Lung (tissue), 13 donors: ENCODE measurements around the gene AKAP10. TPM values are rescaled to one million over a fixed set of nuclear protein-coding genes. Genes with fewer than 3 reads are reported as not detected.

Experiments
- ATAC-seq: fragments of 200-7000 bp; cut with Tn5 transposase; one replicate; pipeline ENCODE4 v1.9.1; 2020; ENCODE audit warnings: moderate number of reproducible peaks; ENCODE audit not compliant: insufficient read depth, low FRiP score
- DNase-seq, 3 donors: peaks; one replicate each; pipeline ENCODE4 v3.0.0-alpha.2; 2013 to 2017
- H3K27ac ChIP-seq, 2 donors: one replicate each; pipeline ENCODE4 v1.5.1; 2013; ENCODE audit warnings: mild to moderate bottlenecking in 2 of 2, moderate library complexity in 2 of 2, control low read depth in 1 of 2, inconsistent platforms in 1 of 2, low read depth in 1 of 2, low read length in 1 of 2
- H3K27me3 ChIP-seq, 3 donors: one replicate each; pipeline ENCODE4 v1.5.1; 2013; ENCODE audit warnings: low read length in 2 of 3; ENCODE audit not compliant: control insufficient read depth in 3 of 3, insufficient read depth in 3 of 3
- H3K36me3 ChIP-seq, 4 donors: one replicate each; pipeline ENCODE4 v1.5.1; 2013; ENCODE audit warnings: low read length in 4 of 4, mild to moderate bottlenecking in 1 of 4, moderate library complexity in 1 of 4; ENCODE audit not compliant: control insufficient read depth in 4 of 4, insufficient read depth in 4 of 4
- H3K4me1 ChIP-seq, 5 donors: one replicate each; pipeline ENCODE4 v1.5.1; 2013; ENCODE audit warnings: low read length in 5 of 5, mild to moderate bottlenecking in 2 of 5, moderate library complexity in 1 of 5; ENCODE audit not compliant: control insufficient read depth in 5 of 5, insufficient read depth in 5 of 5
- H3K4me3 ChIP-seq: one replicate; pipeline ENCODE4 v1.5.1; 2013; ENCODE audit warnings: mild to moderate bottlenecking, control low read depth, moderate library complexity
- H3K9ac ChIP-seq, 2 donors: one replicate each; pipeline ENCODE4 v1.5.1; 2013; ENCODE audit warnings: low read length in 2 of 2, control low read depth in 1 of 2; ENCODE audit not compliant: insufficient read depth in 1 of 2
- H3K9me3 ChIP-seq, 4 donors: one replicate each; pipeline ENCODE4 v1.5.1; 2013; ENCODE audit warnings: low read length in 3 of 4, mild to moderate bottlenecking in 1 of 4, moderate library complexity in 1 of 4; ENCODE audit not compliant: control insufficient read depth in 4 of 4, insufficient read depth in 3 of 4
- CTCF ChIP-seq: IDR thresholded peaks from 2 replicates; pipeline ENCODE4 v1.5.1; 2012; ENCODE audit warnings: mild to moderate bottlenecking; ENCODE audit errors: control extremely low read depth, extremely low read depth
- WGBS, 2 donors: extraction: QIAGEN DNeasy Blood & Tissue Kit; methylation state at CpG; one replicate each; pipeline ENCODE4 v1.1.7; 2013; 5-methylcytosine and 5-hydroxymethylcytosine counted together
- polyA plus RNA-seq, 2 donors: library from polyadenylated mRNA; stranded (reverse); fragments of 200-250 nt; gene quantifications; one replicate each; pipeline ENCODE4 v1.2.1, GENCODE V29; 2013
- small RNA-seq: library from RNA; depleted of rRNA; stranded (forward); fragments of <200 nt; gene quantifications from one replicate; pipeline ENCODE3, GENCODE V24; 2014; ENCODE audit warnings: low replicate concordance
- total RNA-seq, 2 donors: library from RNA; depleted of rRNA in 1 of 2; stranded (reverse); fragments of >200 nt in 1 of 2; gene quantifications; one replicate each; pipeline ENCODE4 v1.2.1, GENCODE V29; 2014 to 2021
- donor health status: control.
- donor health status: control.
- donor health status: Bipolar disorder and iron deficiency.
- donor health status: healthy.
- donor health status: DM: yes; HTN: yes; CAD: no.

The AKAP10 gene
- total and polyA plus RNA-seq, 4 donors = 5.8 to 49.8 (median 24.9) TPM

GRCh38 chr17:19857640-19858039 lies 120.0 kb downstream of the AKAP10 start:
- ATAC-seq (no peak), DNase-seq (no peak)
- H3K9me3 ChIP-seq = no peaks in the 10 kb centered on the region
- H3K27me3 ChIP-seq = no peaks in the 10 kb centered on the region
- TF ChIP-seq CTCF = no peak
- H3K4me3 ChIP-seq = no peak overlapping the region
- 71 to 80% methylated on average over 2 of the region's 2 CpGs for WGBS, 2 donors
- H3K4me1 ChIP-seq = no peaks in the 10 kb centered on the region
- H3K36me3 ChIP-seq = peaks cover 2 to 15% (median 5%) of the 10 kb centered on the region in 4 donors
- no peak overlapping the region for H3K9ac ChIP-seq
- no peak overlapping the region for H3K27ac ChIP-seq

Small RNA genes within 50 kb of the gene (small RNA-seq; reads per million reads assigned to genes)
- not detected for gene AC015726.2

Other genes starting within 250 kb of the AKAP10 start
- 1 to 10 TPM; 1.5 to 5.6 TPM for gene ALDH3A1, start 229.5 kb downstream of the AKAP10 start, total RNA-seq
- gene ALDH3A1, start 229.5 kb downstream of the AKAP10 start, polyA plus RNA-seq = 10 to 100 TPM; 21.6 to 44.2 TPM
- gene ULK2, start 109.9 kb downstream of the AKAP10 start, total RNA-seq = 10 to 100 TPM; 22.7 to 61.4 TPM
- 10 to 100 TPM in 1 of 2 donors, 1 to 10 TPM in 1; 5.8 to 10.3 TPM for gene ULK2, start 109.9 kb downstream of the AKAP10 start, polyA plus RNA-seq
- gene SPECC1, start 31.5 kb upstream of the AKAP10 start, total RNA-seq = 10 to 100 TPM; 19.3 to 27.1 TPM
- 10 to 100 TPM in 1 of 2 donors, 1 to 10 TPM in 1; 8.8 to 10.2 TPM for gene SPECC1, start 31.5 kb upstream of the AKAP10 start, polyA plus RNA-seq